ENCODE data around the gene VASN. TPM values are rescaled to one million over a fixed set of nuclear protein-coding genes. Genes with fewer than 3 reads are reported as not detected.
A peak's percentile ranks its signal among the peaks of the same experiment; 100 is the strongest.

The VASN gene
- total RNA-seq, 2 experiments from 2014 or later: not detected

GRCh38 chr16:4328782-4329775 lies 42.6 kb upstream of the VASN start:
- Histone ChIP-seq H2AFZ (ENCODE audit: low read length) (no peak overlapping the region), H3K9me2 (ENCODE audit: insufficient read depth, low read length) (no peaks in the 10 kb centered on the region), H3K4me2 (ENCODE audit: low read length) (no peak overlapping the region), H3K27ac (ENCODE audit: low read depth, low read length, poor library complexity, severe bottlenecking) (no peak overlapping the region), H4K20me1 (ENCODE audit: insufficient read depth, low read length) (no peaks in the 10 kb centered on the region), H3K4me3 (ENCODE audit: low read depth, low read length, poor library complexity, severe bottlenecking) (no peak overlapping the region), H3K4me1 (ENCODE audit: insufficient read depth, low read length, poor library complexity, severe bottlenecking) (peaks cover 10% of the 10 kb centered on the region), H3K79me2 (ENCODE audit: insufficient read depth, low read depth, low read length) (no peaks in the 10 kb centered on the region), H3K9me3 (ENCODE audit: low read length) (no peaks in the 10 kb centered on the region), H3K36me3 (ENCODE audit: insufficient read depth, low read length) (no peaks in the 10 kb centered on the region)
- POLR2A ChIA-PET: no interaction called here
- DNase-seq (ENCODE audit: low spot score): no peak
- TF ChIP-seq EZH2phosphoT487 (IDR thresholded peaks at IDR 0.05; ENCODE audit: borderline replicate concordance, low read depth, low read length): no peak
- intact Hi-C loops (cut with micrococcal nuclease; ENCODE audit: unreplicated experiment): no loop called here
- BruUV-seq (replicated peaks): no TSS peak
- CTCF ChIA-PET (ENCODE audit: unreplicated experiment): interaction anchor here (1.0 kb wide), 1 partner anchor 22 kb away, joined by 3 read pairs; no protein-coding TSS in a partner anchor

GRCh38 chr16:4330277-4330874 lies 41.3 kb upstream of the VASN start:
- no peaks in the 10 kb centered on the region for H3K9me3 ChIP-seq (ENCODE audit: low read length)
- no peaks in the 10 kb centered on the region for H3K36me3 ChIP-seq (ENCODE audit: insufficient read depth, low read length)
- peaks cover 10% of the 10 kb centered on the region for H3K4me1 ChIP-seq (ENCODE audit: insufficient read depth, low read length, poor library complexity, severe bottlenecking)
- H3K4me3 ChIP-seq (ENCODE audit: low read depth, low read length, poor library complexity, severe bottlenecking): no peak overlapping the region
- intact Hi-C loops (cut with micrococcal nuclease; ENCODE audit: unreplicated experiment): loop anchor here (1.0 kb wide), 3 partner anchors 21 to 130 kb away; no protein-coding TSS in a partner anchor
- DNase-seq (ENCODE audit: low spot score): peak; percentile 71
- H3K9me2 ChIP-seq (ENCODE audit: insufficient read depth, low read length): no peaks in the 10 kb centered on the region
- H3K4me2 ChIP-seq (ENCODE audit: low read length): no peak overlapping the region
- H3K79me2 ChIP-seq (ENCODE audit: insufficient read depth, low read depth, low read length): no peaks in the 10 kb centered on the region
- no peak overlapping the region for H2AFZ ChIP-seq (ENCODE audit: low read length)
- no peak overlapping the region for H3K27ac ChIP-seq (ENCODE audit: low read depth, low read length, poor library complexity, severe bottlenecking)
- H4K20me1 ChIP-seq (ENCODE audit: insufficient read depth, low read length): no peaks in the 10 kb centered on the region
- no TSS peak for BruUV-seq (replicated peaks)
- ChIA-PET POLR2A (no interaction called here), CTCF (ENCODE audit: unreplicated experiment) (no interaction called here)
- no peak for TF ChIP-seq EZH2phosphoT487 (IDR thresholded peaks at IDR 0.05; ENCODE audit: borderline replicate concordance, low read depth, low read length)
- TF ChIP-seq CTCF (conservative IDR thresholded peaks at IDR 0.05; ENCODE audit: low read length): peak; percentile 97

- intact Hi-C loops (cut with micrococcal nuclease; ENCODE audit: unreplicated experiment): no loop called here
These were observed 39.6 kb upstream of the VASN start for GRCh38 chr16:4332083-4332482.

More at GRCh38 chr16:4332083-4332482, 39.6 kb upstream of the VASN start:
- TF ChIP-seq CTCF (conservative IDR thresholded peaks at IDR 0.05; ENCODE audit: low read length) (no peak), EZH2phosphoT487 (IDR thresholded peaks at IDR 0.05; ENCODE audit: borderline replicate concordance, low read depth, low read length) (no peak)
- Histone ChIP-seq H3K4me3 (ENCODE audit: low read depth, low read length, poor library complexity, severe bottlenecking) (no peak overlapping the region), H3K9me2 (ENCODE audit: insufficient read depth, low read length) (no peaks in the 10 kb centered on the region), H3K9me3 (ENCODE audit: low read length) (no peaks in the 10 kb centered on the region), H3K27ac (ENCODE audit: low read depth, low read length, poor library complexity, severe bottlenecking) (no peak overlapping the region), H3K4me2 (ENCODE audit: low read length) (no peak overlapping the region), H4K20me1 (ENCODE audit: insufficient read depth, low read length) (no peaks in the 10 kb centered on the region), H3K36me3 (ENCODE audit: insufficient read depth, low read length) (no peaks in the 10 kb centered on the region), H2AFZ (ENCODE audit: low read length) (no peak overlapping the region), H3K4me1 (ENCODE audit: insufficient read depth, low read length, poor library complexity, severe bottlenecking) (peaks cover 10% of the 10 kb centered on the region), H3K79me2 (ENCODE audit: insufficient read depth, low read depth, low read length) (no peaks in the 10 kb centered on the region)
- POLR2A ChIA-PET: no interaction called here
- CTCF ChIA-PET (ENCODE audit: unreplicated experiment): no interaction called here
- DNase-seq (ENCODE audit: low spot score): no peak
- BruUV-seq (replicated peaks): no TSS peak
